Embryonic facial prominence (tissue), 1 donor: ENCODE results near the gene CARHSP1.
"Not testable (repeated sequence)": the region's sequence is repeated elsewhere in the genome, so short reads cannot be mapped to it uniquely, and the experiment has no call there.

Experiments used
- DNase-seq: peaks from one replicate; pipeline ENCODE4 v3.0.0-alpha.2; 2016; ENCODE audit errors: extremely low spot score

The CARHSP1 gene

GRCh38 chr16:8854298-8854948 lies 14.4 kb downstream of the CARHSP1 start:
- DNase-seq: no peak

- DNase-seq: no peak
Observed at GRCh38 chr16:8853611-8854010, 15.2 kb downstream of the CARHSP1 start.

- no peak for DNase-seq
Observed at GRCh38 chr16:8853150-8853549, 15.7 kb downstream of the CARHSP1 start.

- DNase-seq: no peak
Observed at GRCh38 chr16:8852534-8852933, 16.3 kb downstream of the CARHSP1 start.

- DNase-seq: no peak
Observed at GRCh38 chr16:8851761-8852403, 16.9 kb downstream of the CARHSP1 start.

- DNase-seq: no peak
Observed at GRCh38 chr16:8850279-8850885, 18.4 kb downstream of the CARHSP1 start.

- DNase-seq: no peak
Observed at GRCh38 chr16:8849411-8850011, 19.3 kb downstream of the CARHSP1 start.

- no peak for DNase-seq
Observed at GRCh38 chr16:8848939-8849391, 19.8 kb downstream of the CARHSP1 start.

GRCh38 chr16:8848231-8848938 lies 20.4 kb downstream of the CARHSP1 start:
- no peak for DNase-seq

GRCh38 chr16:8847623-8848022 lies 21.2 kb downstream of the CARHSP1 start:
- DNase-seq: no peak

- no peak for DNase-seq
Observed at GRCh38 chr16:8847145-8847544, 21.7 kb downstream of the CARHSP1 start.

- no peak for DNase-seq
Observed at GRCh38 chr16:8846401-8846932, 22.3 kb downstream of the CARHSP1 start.

- DNase-seq: no peak
Observed at GRCh38 chr16:8845699-8846298, 23.0 kb downstream of the CARHSP1 start.

- DNase-seq: not testable (repeated sequence)
Observed at GRCh38 chr16:8843296-8843695, 25.5 kb downstream of the CARHSP1 start.

- DNase-seq: not testable (repeated sequence)
Observed at GRCh38 chr16:8842016-8842415, 26.8 kb downstream of the CARHSP1 start.

GRCh38 chr16:8837594-8837993 lies 31.2 kb downstream of the CARHSP1 start:
- not testable (repeated sequence) for DNase-seq

- not testable (repeated sequence) for DNase-seq
Observed at GRCh38 chr16:8836797-8837196, 32.0 kb downstream of the CARHSP1 start.

GRCh38 chr16:8832717-8833105 lies 36.1 kb downstream of the CARHSP1 start:
- DNase-seq: no peak

- no peak for DNase-seq
Observed at GRCh38 chr16:8831871-8832716, 36.7 kb downstream of the CARHSP1 start.

- DNase-seq: no peak
Observed at GRCh38 chr16:8831450-8831849, 37.4 kb downstream of the CARHSP1 start.
